Osteoblast (primary cell): ENCODE measurements around the gene NPR3. TPM values are rescaled to one million over a fixed set of nuclear protein-coding genes. Genes with fewer than 3 reads are reported as not detected.

ENCODE experiments used
- DNase-seq: peaks from one replicate; pipeline ENCODE4 v3.0.0; 2011; ENCODE audit warnings: low spot score, mixed read lengths; ENCODE audit not compliant: insufficient read length; ENCODE audit errors: missing footprints
- H2AFZ ChIP-seq: 2 replicates; pipeline ENCODE4 v1.6.0; 2011; ENCODE audit warnings: mild to moderate bottlenecking, low read length
- H3K27ac ChIP-seq: 2 replicates; pipeline ENCODE4 v1.5.1; 2011; ENCODE audit warnings: mild to moderate bottlenecking, low read depth, low read length, moderate library complexity
- H3K27me3 ChIP-seq: 2 replicates; pipeline ENCODE4 v1.6.0; 2012; ENCODE audit warnings: mild to moderate bottlenecking, control low read depth, inconsistent platforms, low read length, moderate library complexity; ENCODE audit not compliant: insufficient read depth
- H3K36me3 ChIP-seq: 2 replicates; pipeline ENCODE4 v1.5.1; 2011; ENCODE audit warnings: mild to moderate bottlenecking, low read length, control low read depth, moderate library complexity; ENCODE audit not compliant: insufficient read depth
- H3K4me1 ChIP-seq: 2 replicates; pipeline ENCODE4 v1.5.1; 2011; ENCODE audit warnings: mild to moderate bottlenecking, low read length, control low read depth, moderate library complexity; ENCODE audit not compliant: insufficient read depth
- H3K4me2 ChIP-seq: 2 replicates; pipeline ENCODE4 v1.6.0; 2011; ENCODE audit warnings: mild to moderate bottlenecking, low read length; ENCODE audit not compliant: insufficient read depth
- H3K4me3 ChIP-seq: fragments of 200-600 bp; sonication (generic); 3 replicates; pipeline ENCODE4 v1.5.1; 2012; ENCODE audit warnings: mild to moderate bottlenecking, low read length, inconsistent platforms; ENCODE audit not compliant: insufficient read depth
- H3K79me2 ChIP-seq: 2 replicates; pipeline ENCODE4 v1.6.0; 2012; ENCODE audit warnings: mild to moderate bottlenecking, low read length, control low read depth, inconsistent platforms; ENCODE audit not compliant: insufficient read depth
- H3K9me3 ChIP-seq: 2 replicates; pipeline ENCODE4 v1.5.1; 2011; ENCODE audit warnings: low read depth, low read length, control low read depth
- H4K20me1 ChIP-seq: 2 replicates; pipeline ENCODE4 v1.6.0; 2012; ENCODE audit warnings: mild to moderate bottlenecking, low read length, control low read depth; ENCODE audit not compliant: insufficient read depth
- total RNA-seq: library from RNA; depleted of rRNA; stranded (reverse); fragments of >200 nt; gene quantifications from 2 replicates; pipeline ENCODE4 v1.2.3, GENCODE V29; 2012
- TF ChIP-seq, protein P1 (sequence below): IDR thresholded peaks from 2 replicates; pipeline ENCODE4 v1.5.1; 2011; ENCODE audit warnings: mild to moderate bottlenecking, low read depth, low read length, moderate library complexity; ENCODE audit errors: extremely low read depth

The NPR3 gene
- total RNA-seq, 1 donor = 92.3 TPM

DNA sequence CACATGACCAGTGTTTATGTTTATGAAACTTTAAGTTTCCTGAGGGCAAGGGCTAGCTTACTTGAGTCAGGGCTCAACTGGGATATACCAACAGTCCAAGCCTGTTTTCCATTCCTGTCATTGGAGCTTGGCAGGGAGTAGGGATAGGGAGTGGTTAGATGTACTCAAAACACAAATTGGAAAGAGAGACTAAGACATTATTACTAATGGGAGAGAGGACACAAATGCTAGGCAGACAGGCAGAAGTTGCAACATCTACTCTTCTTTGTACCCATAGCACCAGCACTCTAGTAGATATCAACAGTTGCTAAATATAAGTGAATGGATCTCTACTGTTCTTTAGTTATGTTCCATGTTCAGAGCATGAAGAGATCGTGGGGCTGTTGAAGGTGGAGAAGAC, 62.8 kb downstream of the NPR3 start:
- no peak overlapping the region for H3K4me3 ChIP-seq
- H4K20me1 ChIP-seq = no peaks in the 10 kb centered on the region
- H3K79me2 ChIP-seq = peaks cover 27% of the 10 kb centered on the region
- no peaks in the 10 kb centered on the region for H3K27me3 ChIP-seq
- TF ChIP-seq, protein P1, sequence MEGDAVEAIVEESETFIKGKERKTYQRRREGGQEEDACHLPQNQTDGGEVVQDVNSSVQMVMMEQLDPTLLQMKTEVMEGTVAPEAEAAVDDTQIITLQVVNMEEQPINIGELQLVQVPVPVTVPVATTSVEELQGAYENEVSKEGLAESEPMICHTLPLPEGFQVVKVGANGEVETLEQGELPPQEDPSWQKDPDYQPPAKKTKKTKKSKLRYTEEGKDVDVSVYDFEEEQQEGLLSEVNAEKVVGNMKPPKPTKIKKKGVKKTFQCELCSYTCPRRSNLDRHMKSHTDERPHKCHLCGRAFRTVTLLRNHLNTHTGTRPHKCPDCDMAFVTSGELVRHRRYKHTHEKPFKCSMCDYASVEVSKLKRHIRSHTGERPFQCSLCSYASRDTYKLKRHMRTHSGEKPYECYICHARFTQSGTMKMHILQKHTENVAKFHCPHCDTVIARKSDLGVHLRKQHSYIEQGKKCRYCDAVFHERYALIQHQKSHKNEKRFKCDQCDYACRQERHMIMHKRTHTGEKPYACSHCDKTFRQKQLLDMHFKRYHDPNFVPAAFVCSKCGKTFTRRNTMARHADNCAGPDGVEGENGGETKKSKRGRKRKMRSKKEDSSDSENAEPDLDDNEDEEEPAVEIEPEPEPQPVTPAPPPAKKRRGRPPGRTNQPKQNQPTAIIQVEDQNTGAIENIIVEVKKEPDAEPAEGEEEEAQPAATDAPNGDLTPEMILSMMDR = no peak
- H3K4me2 ChIP-seq = no peak overlapping the region
- peaks cover 22% of the 10 kb centered on the region for H3K36me3 ChIP-seq
- H2AFZ ChIP-seq = no peak overlapping the region
- H3K9me3 ChIP-seq = no peaks in the 10 kb centered on the region
- no peak for DNase-seq
- peaks cover 17% of the 10 kb centered on the region for H3K4me1 ChIP-seq
- H3K27ac ChIP-seq = no peak overlapping the region

DNA sequence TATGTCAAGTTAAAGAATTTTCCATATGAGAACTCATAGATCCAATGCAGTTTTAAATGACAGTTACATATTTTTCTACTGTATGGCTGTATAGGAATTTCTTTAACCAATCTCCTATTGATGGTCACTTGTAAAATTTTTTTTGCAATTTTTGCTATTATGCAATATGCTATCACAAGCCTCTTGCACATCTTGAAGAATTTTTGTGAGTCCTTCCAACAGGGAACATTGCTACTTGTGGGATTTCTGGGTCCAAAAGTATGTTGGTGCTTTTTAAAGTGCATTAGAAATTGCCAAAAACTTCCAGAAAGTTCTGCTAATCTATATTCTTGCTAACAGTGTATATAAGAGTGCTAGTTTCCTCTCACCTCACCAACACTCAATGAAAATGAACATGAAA, 65.1 kb downstream of the NPR3 start:
- peaks cover 23% of the 10 kb centered on the region for H3K36me3 ChIP-seq
- H3K4me2 ChIP-seq = no peak overlapping the region
- H3K9me3 ChIP-seq = no peaks in the 10 kb centered on the region
- H3K4me3 ChIP-seq = no peak overlapping the region
- H3K4me1 ChIP-seq = peaks cover 35% of the 10 kb centered on the region
- no peaks in the 10 kb centered on the region for H3K27me3 ChIP-seq
- no peak for DNase-seq
- peaks cover 10% of the 10 kb centered on the region for H3K79me2 ChIP-seq
- H3K27ac ChIP-seq = peak overlapping the region; percentile 71
- H4K20me1 ChIP-seq = no peaks in the 10 kb centered on the region
- H2AFZ ChIP-seq = no peak overlapping the region
- TF ChIP-seq, protein P1 = no peak

DNA sequence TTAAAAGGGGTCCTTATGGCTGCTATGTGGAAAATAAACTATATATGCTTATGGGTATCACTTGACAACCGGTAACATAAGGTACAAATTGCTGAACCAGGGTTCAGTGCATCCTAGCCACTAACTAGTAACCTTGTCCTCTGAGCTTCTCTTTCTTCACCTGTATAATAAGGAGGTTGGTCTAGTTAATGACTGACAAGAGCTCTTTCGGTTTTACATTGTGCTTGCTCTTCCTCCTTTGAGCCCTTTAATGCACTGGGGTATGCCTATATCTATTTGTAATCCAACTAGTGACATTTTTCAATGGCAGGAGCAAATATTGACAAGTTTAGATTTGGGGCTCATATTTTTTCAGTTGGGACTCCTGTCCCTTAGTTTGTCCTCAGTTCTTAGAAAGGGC, 66.1 kb downstream of the NPR3 start:
- no peaks in the 10 kb centered on the region for H4K20me1 ChIP-seq

GRCh38 chr5:32777733-32778132, 66.6 kb downstream of the NPR3 start:
- Histone ChIP-seq H2AFZ (no peak overlapping the region), H3K79me2 (peaks cover 4% of the 10 kb centered on the region), H3K4me3 (no peak overlapping the region), H3K4me1 (peaks cover 35% of the 10 kb centered on the region), H3K4me2 (no peak overlapping the region), H3K27ac (peak overlapping the region; percentile 71), H3K27me3 (no peaks in the 10 kb centered on the region), H4K20me1 (no peaks in the 10 kb centered on the region), H3K9me3 (no peaks in the 10 kb centered on the region), H3K36me3 (peaks cover 36% of the 10 kb centered on the region)
- DNase-seq = peak; percentile 37
- TF ChIP-seq, protein P1 = no peak

More for the DNA sequence above, 66.1 kb downstream of the NPR3 start:
- no peaks in the 10 kb centered on the region for H3K9me3 ChIP-seq
- H3K27me3 ChIP-seq = no peaks in the 10 kb centered on the region
- no peak overlapping the region for H3K4me2 ChIP-seq
- H3K4me1 ChIP-seq = peaks cover 35% of the 10 kb centered on the region
- H3K79me2 ChIP-seq = peaks cover 7% of the 10 kb centered on the region
- H3K4me3 ChIP-seq = no peak overlapping the region
- peaks cover 30% of the 10 kb centered on the region for H3K36me3 ChIP-seq
- no peak for DNase-seq
- peak overlapping the region; percentile 71 for H3K27ac ChIP-seq
- H2AFZ ChIP-seq = no peak overlapping the region
- TF ChIP-seq, protein P1 = no peak
